Effector memory CD8-positive, alpha-beta T cell (primary cell): ENCODE measurements around the gene CMYA5.

Experiments used
- ATAC-seq: fragments of 150-1000 bp; cut with Tn5 transposase; replicated peaks from 2 replicates; pipeline ENCODE4 v1.10.0; 2021; ENCODE audit warnings: mild to moderate bottlenecking, moderate library complexity
- DNase-seq, 3 experiments: peaks; one replicate each; pipeline ENCODE4 v3.0.0; 2021
- H3K27ac Mint-ChIP-seq, 2 donors: one replicate each; pipeline ENCODE4 v1.8.0; 2022; ENCODE audit warnings: mild to moderate bottlenecking in 2 of 2, mixed read lengths in 2 of 2, moderate library complexity in 2 of 2
- H3K27me3 Mint-ChIP-seq, 2 donors: one replicate each; pipeline ENCODE4 v1.8.0; 2022; ENCODE audit warnings: mixed read lengths in 2 of 2
- H3K36me3 Mint-ChIP-seq: one replicate; pipeline ENCODE4 v1.8.0; 2022; ENCODE audit warnings: mild to moderate bottlenecking, moderate library complexity, mixed read lengths; ENCODE audit not compliant: insufficient read depth
- H3K4me1 Mint-ChIP-seq, 2 donors: one replicate each; pipeline ENCODE4 v1.8.0; 2022; ENCODE audit warnings: low read depth in 2 of 2, mixed read lengths in 2 of 2
- H3K4me3 Mint-ChIP-seq, 2 donors: one replicate each; pipeline ENCODE4 v1.8.0; 2022; ENCODE audit warnings: mild to moderate bottlenecking in 2 of 2, mixed read lengths in 2 of 2, moderate library complexity in 2 of 2
- H3K9me3 Mint-ChIP-seq, 2 donors: one replicate each; pipeline ENCODE4 v1.8.0; 2022; ENCODE audit warnings: mixed read lengths in 2 of 2

CMYA5 gene

GRCh38 chr5:79712741-79713140, 23.1 kb downstream of the CMYA5 start:
- Mint-ChIP-seq H3K27ac (no peak overlapping the region), H3K36me3 (no peaks in the 10 kb centered on the region), H3K4me3 (no peak overlapping the region), H3K27me3 (peaks cover 13% of the 10 kb centered on the region in 2 donors), H3K9me3 (no peaks in the 10 kb centered on the region), H3K4me1 (no peaks in the 10 kb centered on the region)
- ATAC-seq = no peak
- DNase-seq = no peak

GRCh38 chr5:79713727-79714126, 24.1 kb downstream of the CMYA5 start:
- Mint-ChIP-seq H3K9me3 (no peaks in the 10 kb centered on the region), H3K4me3 (no peak overlapping the region), H3K27me3 (peaks cover 13% of the 10 kb centered on the region in 2 donors), H3K27ac (no peak overlapping the region), H3K36me3 (no peaks in the 10 kb centered on the region), H3K4me1 (no peaks in the 10 kb centered on the region)
- no peak for ATAC-seq
- no peak for DNase-seq

GRCh38 chr5:79716839-79717238, 27.2 kb downstream of the CMYA5 start:
- Mint-ChIP-seq H3K4me1 (no peaks in the 10 kb centered on the region), H3K27me3 (peaks cover 13% of the 10 kb centered on the region in 2 donors), H3K4me3 (no peak overlapping the region), H3K27ac (no peak overlapping the region), H3K36me3 (no peaks in the 10 kb centered on the region), H3K9me3 (peaks cover 7 to 14% of the 10 kb centered on the region in 2 donors)
- no peak for ATAC-seq
- no peak for DNase-seq

GRCh38 chr5:79720096-79720495, 30.5 kb downstream of the CMYA5 start:
- Mint-ChIP-seq H3K9me3 (peaks cover 7 to 14% of the 10 kb centered on the region in 2 donors), H3K4me1 (no peaks in the 10 kb centered on the region), H3K4me3 (no peak overlapping the region), H3K27ac (no peak overlapping the region), H3K36me3 (no peaks in the 10 kb centered on the region), H3K27me3 (peaks cover 13% of the 10 kb centered on the region in 2 donors)
- no peak for DNase-seq
- no peak for ATAC-seq

GRCh38 chr5:79727451-79728355, 38.1 kb downstream of the CMYA5 start:
- Mint-ChIP-seq H3K36me3 (no peaks in the 10 kb centered on the region), H3K27ac (no peak overlapping the region), H3K9me3 (no peaks in the 10 kb centered on the region), H3K27me3 (peaks cover 51 to 61% of the 10 kb centered on the region in 2 donors), H3K4me1 (no peaks in the 10 kb centered on the region), H3K4me3 (no peak overlapping the region)
- ATAC-seq (no peak), DNase-seq (no peak)

- DNase-seq (no peak), ATAC-seq (no peak)
- no peaks in the 10 kb centered on the region for H3K36me3 Mint-ChIP-seq
- H3K4me3 Mint-ChIP-seq = no peak overlapping the region
- H3K27me3 Mint-ChIP-seq = peaks cover 54 to 64% of the 10 kb centered on the region in 2 donors
- H3K27ac Mint-ChIP-seq = no peak overlapping the region
- H3K4me1 Mint-ChIP-seq = no peaks in the 10 kb centered on the region
- H3K9me3 Mint-ChIP-seq = no peaks in the 10 kb centered on the region
Observed at GRCh38 chr5:79728396-79728795, 38.8 kb downstream of the CMYA5 start.

- no peak for ATAC-seq
- no peak for DNase-seq
- Mint-ChIP-seq H3K4me3 (no peak overlapping the region), H3K9me3 (no peaks in the 10 kb centered on the region), H3K36me3 (no peaks in the 10 kb centered on the region), H3K27ac (no peak overlapping the region), H3K4me1 (no peaks in the 10 kb centered on the region), H3K27me3 (peaks cover 67 to 77% of the 10 kb centered on the region in 2 donors)
Observed at GRCh38 chr5:79729679-79730078, 40.0 kb downstream of the CMYA5 start.

GRCh38 chr5:79730564-79730963, 40.9 kb downstream of the CMYA5 start:
- Mint-ChIP-seq H3K27ac (no peak overlapping the region), H3K4me1 (no peaks in the 10 kb centered on the region), H3K27me3 (peaks cover 75 to 86% of the 10 kb centered on the region in 2 donors), H3K36me3 (no peaks in the 10 kb centered on the region), H3K9me3 (no peaks in the 10 kb centered on the region), H3K4me3 (no peak overlapping the region)
- ATAC-seq = no peak
- no peak for DNase-seq

GRCh38 chr5:79731775-79732174, 42.1 kb downstream of the CMYA5 start:
- peaks cover 87 to 89% of the 10 kb centered on the region in 2 donors for H3K27me3 Mint-ChIP-seq
- no peak overlapping the region for H3K27ac Mint-ChIP-seq
- DNase-seq = no peak
- peaks cover 8 to 10% of the 10 kb centered on the region in 2 donors for H3K4me1 Mint-ChIP-seq
- no peak overlapping the region for H3K4me3 Mint-ChIP-seq
- no peaks in the 10 kb centered on the region for H3K9me3 Mint-ChIP-seq
- no peaks in the 10 kb centered on the region for H3K36me3 Mint-ChIP-seq
- ATAC-seq = no peak

GRCh38 chr5:79736528-79737514, 47.2 kb downstream of the CMYA5 start:
- Mint-ChIP-seq H3K27me3 (peaks cover 71 to 79% of the 10 kb centered on the region in 2 donors), H3K9me3 (peaks cover 0 to 1% of the 10 kb centered on the region in 2 donors), H3K36me3 (no peaks in the 10 kb centered on the region), H3K27ac (peak overlapping the region; percentile 6 to 90), H3K4me1 (peaks cover 17 to 19% of the 10 kb centered on the region in 2 donors), H3K4me3 (peak overlapping the region; percentile 27 to 65)
- ATAC-seq (peak; percentile 43), DNase-seq (no peak)

- Mint-ChIP-seq H3K9me3 (peaks cover 0 to 1% of the 10 kb centered on the region in 2 donors), H3K4me1 (peaks cover 17 to 19% of the 10 kb centered on the region in 2 donors), H3K27me3 (peaks cover 75 to 78% of the 10 kb centered on the region in 2 donors), H3K27ac (no peak overlapping the region), H3K36me3 (no peaks in the 10 kb centered on the region), H3K4me3 (no peak overlapping the region)
- ATAC-seq (no peak), DNase-seq (no peak)
Observed at GRCh38 chr5:79738349-79738748, 48.7 kb downstream of the CMYA5 start.

- H3K27me3 Mint-ChIP-seq = peaks cover 37 to 48% of the 10 kb centered on the region in 2 donors
- no peaks in the 10 kb centered on the region for H3K36me3 Mint-ChIP-seq
- no peak for DNase-seq
- peaks cover 0 to 1% of the 10 kb centered on the region in 2 donors for H3K9me3 Mint-ChIP-seq
- H3K4me3 Mint-ChIP-seq = no peak overlapping the region
- ATAC-seq = no peak
- H3K4me1 Mint-ChIP-seq = peaks cover 0 to under 1% of the 10 kb centered on the region in 2 donors
- no peak overlapping the region for H3K27ac Mint-ChIP-seq
Observed at GRCh38 chr5:79742549-79743136, 53.0 kb downstream of the CMYA5 start.
